SKM-1 (cell line): Measurements from ENCODE around the gene LASP1NB.
"Not testable (repeated sequence)": the region's sequence is repeated elsewhere in the genome, so short reads cannot be mapped to it uniquely, and the experiment has no call there.

Experiments used
- DNase-seq: peaks from one replicate; lab custom pipeline; 2025; ENCODE audit not compliant: unreplicated experiment; lab: John Stamatoyannopoulos, UW

Gene LASP1NB

DNA sequence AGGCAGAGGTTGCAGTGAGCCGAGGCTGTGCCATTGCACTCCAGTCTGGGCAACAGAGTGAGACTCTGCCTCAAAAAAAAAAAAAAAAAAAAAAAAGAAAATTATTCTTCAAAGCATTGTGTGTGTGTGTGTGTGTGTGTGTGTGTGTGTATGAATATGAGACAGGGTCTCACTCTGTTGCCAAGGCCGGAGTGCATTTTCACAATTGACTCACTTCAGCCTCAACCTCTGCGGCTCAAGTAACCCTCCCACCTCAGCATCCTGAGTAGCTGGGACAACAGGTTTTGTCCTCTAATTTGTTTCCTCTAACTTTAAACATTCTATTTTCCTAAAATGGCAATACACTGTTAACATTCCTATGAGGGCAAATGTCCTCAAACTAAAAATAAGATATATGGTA, 34.1 kb downstream of the LASP1NB start:
- no peak for DNase-seq

DNA sequence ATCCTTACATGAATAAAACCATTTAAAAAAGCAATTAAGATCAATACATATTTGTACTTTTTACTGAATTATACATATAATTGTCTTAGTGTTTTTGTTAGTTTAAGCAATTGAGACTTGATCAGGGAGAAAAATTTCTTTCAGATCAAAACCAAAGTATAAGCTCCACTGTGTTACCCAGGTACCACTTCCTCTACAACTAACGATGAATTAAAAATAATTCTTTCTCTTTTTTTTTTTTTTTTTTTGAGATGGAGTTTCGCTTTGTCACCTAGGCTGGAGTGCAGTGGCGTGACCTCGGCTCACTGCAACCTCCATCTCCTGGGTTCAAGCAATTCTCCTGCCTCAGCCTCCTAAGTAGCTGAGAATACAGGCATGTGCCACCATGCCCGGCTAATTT, 35.0 kb downstream of the LASP1NB start:
- no peak for DNase-seq

GRCh38 chr17:38961413-38961812, 36.0 kb downstream of the LASP1NB start:
- DNase-seq, result no peak

- DNase-seq, result no peak
These were observed 41.9 kb downstream of the LASP1NB start, which contains the start of gene FBXO47 for GRCh38 chr17:38967290-38967738. Gene FBXO47, minus strand, starts transcription at chr17:38967403. Its CDS starts 4,378 bp downstream, at chr17:38963025.

DNA sequence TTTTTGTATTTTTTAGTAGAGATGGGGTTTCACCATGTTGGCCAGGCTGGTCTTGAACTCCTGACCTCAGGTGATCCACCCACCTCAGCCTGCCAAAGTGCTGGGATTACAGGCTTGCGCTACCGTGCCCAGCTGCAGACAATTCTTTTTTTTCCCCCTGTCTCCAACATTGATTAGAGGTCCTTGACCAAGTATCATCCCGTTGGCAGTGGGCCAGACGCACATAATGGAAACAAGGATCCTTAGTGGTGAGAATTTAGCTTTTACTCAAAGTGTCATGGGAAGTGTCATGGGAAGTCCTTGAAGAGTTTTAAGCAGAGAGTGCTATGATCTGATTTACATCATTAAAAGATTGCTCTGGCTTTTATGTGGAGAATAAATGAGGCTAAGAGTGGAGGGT, 43.9 kb downstream of the LASP1NB start:
- no peak for DNase-seq

DNA sequence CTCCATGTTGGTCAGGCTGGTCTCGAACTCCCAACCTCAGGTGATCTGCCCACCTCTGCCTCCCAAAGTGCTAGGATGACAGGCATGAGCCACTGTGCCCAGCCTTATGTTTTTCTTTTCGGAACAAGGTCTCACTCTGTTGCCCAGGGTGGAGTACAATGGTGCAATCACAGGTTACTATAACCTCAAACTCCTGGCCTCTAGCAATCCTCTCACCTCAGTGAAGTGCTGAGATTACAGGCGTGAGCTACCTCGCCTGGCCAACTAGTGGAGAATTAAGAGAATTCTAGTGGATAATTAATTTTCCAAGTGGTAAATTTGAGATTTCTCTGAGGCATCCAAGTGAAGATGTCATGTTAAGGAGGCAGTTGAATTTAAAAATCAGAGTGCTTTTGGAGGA, 44.7 kb downstream of the LASP1NB start:
- no peak for DNase-seq

DNA sequence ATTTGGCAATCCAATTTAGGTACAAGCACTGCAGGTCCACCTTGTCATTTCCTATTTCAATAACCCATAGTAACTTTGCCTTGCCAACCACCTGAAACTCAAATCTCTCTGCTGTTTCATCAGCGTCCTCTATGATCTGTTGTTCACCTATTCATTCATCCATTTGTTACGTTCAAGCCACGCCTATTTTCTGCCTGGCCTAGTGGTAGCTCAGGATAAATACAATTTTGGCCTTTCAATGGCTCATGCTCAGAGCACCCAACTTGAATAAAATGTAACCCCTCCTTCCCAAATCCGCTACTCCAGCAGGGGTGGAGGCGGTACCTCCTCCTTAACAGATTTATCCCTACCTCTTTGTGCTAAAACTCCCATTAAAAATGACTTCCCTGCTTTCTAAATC, 45.4 kb downstream of the LASP1NB start:
- no peak for DNase-seq

- not testable (repeated sequence) for DNase-seq
These were observed 50.8 kb downstream of the LASP1NB start for GRCh38 chr17:38976187-38976551.

DNA sequence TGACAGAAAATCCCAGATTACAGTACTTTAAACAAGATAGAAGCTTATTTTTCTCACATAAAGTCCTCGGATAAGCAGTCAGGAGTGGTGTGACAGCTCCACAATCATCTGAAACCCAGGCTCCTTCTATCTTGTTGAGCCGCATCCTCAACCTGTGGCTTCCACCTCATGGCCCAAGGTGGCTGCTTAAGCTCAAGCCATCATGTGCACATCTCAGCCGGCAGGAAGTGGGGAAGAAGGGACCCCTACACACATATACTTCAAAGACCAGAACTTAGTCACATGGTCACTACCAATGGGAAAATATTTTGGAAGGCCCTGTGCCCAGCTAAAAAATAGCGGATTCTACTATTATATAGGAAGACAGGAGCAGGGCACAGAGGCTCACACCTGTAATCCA, 52.8 kb downstream of the LASP1NB start:
- no peak for DNase-seq
